Stimulated activated CD8-positive, alpha-beta memory T cell treated with anti-CD3 and anti-CD28 coated beads, Interleukin-2, amount 100 ng/mL, for 48 hours (primary cell): ENCODE measurements around the gene AOC1.

Experiments used
- DNase-seq, 2 donors: peaks; one replicate each; pipeline ENCODE4 v3.0.0-alpha.2; 2020; ENCODE audit warnings: low read depth in 2 of 2

The AOC1 gene

GRCh38 chr7:150835702-150836280 lies 16.5 kb upstream of the AOC1 start:
- no peak for DNase-seq

DNA sequence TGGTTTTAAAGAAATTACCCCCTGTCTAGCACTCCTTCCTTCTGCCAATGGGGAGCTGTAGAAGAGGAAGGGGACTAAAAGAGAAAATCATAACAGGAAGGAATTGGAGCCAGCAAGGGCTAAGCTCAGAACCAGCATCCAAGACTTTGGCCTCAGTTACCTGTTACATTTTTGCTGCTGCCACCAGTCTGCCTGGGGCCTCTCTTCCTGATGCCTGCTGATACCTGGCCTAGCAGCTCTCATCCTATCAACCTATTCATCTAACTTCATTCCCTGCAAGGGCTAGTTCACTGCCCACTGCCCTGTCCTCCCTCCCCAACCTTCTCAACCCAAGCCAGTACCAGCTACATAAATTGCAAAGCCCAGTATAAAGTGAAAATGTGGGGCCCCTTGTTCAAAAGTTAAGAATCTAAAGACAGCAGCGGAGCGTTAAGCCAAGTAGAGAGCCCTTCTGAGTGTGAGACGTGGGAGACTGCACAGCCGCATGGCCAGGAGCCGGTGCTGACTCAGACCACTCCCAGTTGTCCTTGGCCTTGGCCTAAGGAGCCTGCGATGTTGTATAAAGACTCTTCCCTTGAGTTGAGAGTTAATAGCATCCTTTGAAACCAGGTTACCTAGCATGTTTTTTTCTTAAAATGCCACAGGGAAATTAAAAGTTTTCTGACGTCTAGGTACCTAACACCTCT lies 13.2 kb upstream of the AOC1 start:
- DNase-seq: no peak

DNA sequence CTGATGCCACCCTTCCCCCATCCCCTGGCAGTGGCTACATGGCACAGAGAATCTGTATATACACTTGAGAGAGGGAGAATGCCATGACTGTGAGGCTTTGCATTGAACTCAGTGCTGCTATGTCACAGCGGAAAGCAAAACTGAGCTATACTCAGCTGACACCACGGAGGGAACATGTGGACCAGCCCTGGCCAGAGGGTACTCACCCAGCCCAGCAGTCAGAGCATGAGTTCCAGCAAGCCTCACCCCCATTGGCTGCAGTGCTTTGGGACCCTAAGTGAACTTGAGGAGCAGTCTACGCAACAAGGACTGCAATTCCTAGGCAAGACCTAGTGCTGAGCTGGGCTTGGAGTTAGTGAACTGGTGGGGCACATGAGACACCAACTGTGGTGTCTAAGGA lies 10.3 kb upstream of the AOC1 start:
- no peak for DNase-seq

DNA sequence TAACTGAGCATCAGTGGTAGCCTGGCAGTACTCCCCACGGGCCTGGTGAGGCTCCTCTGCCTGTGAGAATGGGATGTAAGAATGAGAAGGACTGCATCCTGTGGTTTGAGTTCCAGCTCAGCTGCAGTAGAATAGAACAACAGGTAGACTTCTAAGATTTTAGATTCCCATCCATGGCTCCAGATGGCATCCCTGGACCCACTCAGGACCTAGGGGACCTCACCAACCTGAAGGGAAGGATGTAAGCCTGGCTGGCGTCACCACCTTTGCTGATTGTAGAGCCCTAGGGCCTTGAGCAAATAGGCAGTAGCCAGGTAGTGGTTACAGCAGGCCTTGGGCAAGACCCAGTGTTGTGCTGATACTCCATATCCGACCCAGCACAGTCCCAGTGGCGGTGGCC lies 9.6 kb upstream of the AOC1 start:
- DNase-seq: no peak

DNA sequence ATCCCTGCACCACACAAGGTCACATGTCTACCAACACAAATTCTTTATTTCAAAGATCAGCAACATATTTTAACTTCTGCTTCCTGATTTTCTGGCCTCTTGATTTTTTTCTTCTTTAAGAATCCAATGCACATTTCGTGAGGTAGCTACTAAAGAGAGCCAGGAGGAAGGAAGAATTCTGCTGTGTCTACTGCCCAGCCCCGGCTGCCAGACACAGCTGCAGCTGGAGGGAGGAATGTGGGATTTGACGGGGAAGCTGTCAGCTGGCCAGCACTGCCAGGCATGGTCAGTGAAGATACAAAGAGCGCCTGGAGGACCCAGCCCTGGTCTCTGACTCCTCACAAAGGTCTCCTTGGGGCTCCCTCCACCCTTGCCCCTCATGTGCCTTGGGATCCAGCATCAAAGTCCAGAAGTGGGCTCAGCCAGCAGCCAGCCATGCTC lies 6.9 kb upstream of the AOC1 start:
- no peak for DNase-seq

- no peak for DNase-seq
Measured at GRCh38 chr7:150846291-150847115, 5.8 kb upstream of the AOC1 start.

DNA sequence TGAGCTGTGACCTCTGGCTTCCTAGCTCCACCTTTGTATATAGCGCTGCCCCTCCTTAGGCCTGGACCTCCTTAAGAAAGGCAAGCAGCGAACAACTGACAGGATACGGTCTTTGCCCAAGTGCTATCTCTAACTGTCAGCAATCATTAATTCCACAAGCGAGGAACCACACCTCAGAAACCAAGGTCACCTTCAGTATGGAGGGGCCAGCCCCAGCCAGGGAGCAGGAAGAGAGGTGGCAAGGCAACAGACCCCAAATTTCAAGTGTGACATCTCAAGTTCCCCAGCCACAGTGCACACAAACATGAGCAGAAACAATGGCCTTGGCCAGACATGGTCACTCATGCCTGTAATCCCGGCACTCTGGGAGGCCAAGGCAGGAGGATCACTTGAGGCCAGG lies 4.8 kb upstream of the AOC1 start:
- no peak for DNase-seq

DNA sequence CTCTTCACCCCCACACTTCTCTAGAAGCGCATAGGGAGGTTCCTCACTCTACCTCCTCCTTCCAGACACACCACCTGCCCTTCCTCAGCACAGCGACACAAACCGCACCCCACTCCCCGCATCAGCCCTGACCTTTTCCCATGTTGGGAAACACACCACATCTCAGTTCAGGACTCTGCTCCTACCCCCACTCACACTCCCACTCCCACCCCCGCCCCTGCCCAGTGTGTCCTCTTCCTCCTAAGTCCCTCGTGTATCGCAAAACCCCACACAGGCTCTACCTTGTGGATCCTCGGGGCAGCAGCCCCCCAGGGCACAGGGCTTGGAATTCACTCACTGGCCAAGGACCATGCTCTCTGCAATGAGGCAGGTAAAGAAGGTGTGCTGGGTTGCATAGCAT lies 4.2 kb upstream of the AOC1 start:
- DNase-seq: no peak

DNA sequence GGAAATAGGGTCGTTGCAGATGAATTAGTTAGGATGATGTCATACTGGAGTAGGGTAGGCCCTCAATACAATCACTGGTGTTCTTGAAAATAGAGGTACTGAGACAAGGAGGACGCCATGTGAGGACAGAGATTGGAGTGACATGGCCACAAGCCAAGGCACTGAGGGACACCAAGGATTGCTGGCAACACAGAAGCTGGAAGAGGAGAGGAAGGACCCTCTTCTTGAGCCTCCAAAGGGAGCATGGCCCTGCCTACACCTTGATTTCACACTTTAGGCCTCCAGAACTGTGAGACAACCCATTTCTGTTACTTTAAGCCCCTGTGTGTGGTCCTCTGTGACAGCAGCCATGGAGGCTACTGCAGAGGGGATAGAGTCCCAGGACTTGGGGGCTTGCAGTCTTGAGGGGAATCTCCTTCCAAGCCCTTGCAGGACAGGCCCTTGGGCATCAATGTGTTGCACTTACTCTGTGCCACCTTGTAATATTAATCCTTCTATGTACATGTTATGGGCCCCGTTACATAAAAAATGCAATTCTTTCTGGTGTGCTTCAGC lies 3.7 kb upstream of the AOC1 start:
- DNase-seq: no peak

DNA sequence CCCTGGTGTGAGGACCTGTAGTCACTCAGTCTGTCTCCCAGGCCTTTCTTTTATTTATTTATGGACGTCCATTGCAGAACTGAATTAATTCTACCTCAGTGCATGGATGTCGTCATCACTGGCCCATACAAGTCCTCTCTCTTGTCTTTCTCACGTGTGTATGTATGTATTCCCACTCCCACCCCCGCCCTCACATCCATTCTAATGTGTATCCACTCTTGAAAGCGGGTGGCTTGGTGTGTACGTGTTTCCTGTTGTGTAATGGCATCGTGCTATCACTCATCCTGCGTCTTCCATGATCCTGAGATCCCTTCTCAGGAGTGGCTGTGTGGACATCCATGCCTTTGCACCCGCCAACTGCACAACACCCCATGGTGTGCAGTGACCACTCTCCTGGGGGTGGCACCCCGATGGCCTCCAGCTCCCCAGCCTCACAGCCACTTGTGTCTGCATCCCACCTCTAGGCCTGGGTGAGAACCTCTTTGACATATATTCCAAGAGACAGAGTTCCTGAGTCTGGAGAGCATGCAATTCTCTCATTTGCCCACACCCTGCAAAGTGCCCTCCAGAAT lies 3.0 kb upstream of the AOC1 start:
- DNase-seq: no peak

DNA sequence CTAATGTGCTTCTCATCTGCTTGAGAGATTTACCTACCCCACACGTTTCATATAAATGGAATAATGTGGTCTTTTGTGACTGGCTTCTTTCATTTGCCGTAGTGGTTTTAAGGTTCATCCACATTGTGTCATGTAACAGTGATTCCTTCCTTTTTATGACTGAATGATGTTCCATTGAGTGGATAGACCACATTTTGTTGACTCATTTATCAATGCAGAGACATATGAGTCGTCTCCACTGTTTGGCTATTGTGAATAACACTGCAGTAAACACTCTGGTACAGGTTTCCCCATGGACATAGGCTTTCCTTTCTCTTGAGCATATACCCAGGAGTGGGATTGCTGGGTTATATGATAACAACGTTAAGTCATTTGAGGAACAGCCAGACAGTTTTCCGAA lies 2.0 kb upstream of the AOC1 start:
- no peak for DNase-seq

- no peak for DNase-seq
Measured at GRCh38 chr7:150851492-150852370, 586 bp upstream of the AOC1 start.

- no peak for DNase-seq
Measured at GRCh38 chr7:150854066-150855000, 2.0 kb downstream of the AOC1 start.

DNA sequence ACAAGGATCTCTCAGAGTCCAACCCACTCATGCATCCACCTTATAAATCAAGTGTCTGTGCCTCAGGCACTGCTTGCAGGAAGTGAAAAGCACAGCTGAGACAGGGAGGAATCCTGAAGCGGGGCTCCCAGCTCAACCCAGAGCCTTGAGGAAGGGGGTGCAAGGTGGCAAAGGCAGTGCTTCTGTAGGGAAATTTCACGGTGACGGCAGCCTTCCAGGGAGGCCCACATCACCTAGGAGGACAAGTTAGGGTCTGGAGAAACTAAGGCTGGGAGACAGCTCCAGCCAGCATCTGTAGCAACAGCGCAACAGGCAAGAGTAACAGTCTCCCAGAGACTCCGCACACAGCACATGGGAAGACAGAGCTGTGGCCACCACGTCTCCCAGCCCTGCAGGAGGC lies 2.7 kb downstream of the AOC1 start:
- no peak for DNase-seq

GRCh38 chr7:150855476-150856302 lies 3.4 kb downstream of the AOC1 start:
- DNase-seq: no peak

DNA sequence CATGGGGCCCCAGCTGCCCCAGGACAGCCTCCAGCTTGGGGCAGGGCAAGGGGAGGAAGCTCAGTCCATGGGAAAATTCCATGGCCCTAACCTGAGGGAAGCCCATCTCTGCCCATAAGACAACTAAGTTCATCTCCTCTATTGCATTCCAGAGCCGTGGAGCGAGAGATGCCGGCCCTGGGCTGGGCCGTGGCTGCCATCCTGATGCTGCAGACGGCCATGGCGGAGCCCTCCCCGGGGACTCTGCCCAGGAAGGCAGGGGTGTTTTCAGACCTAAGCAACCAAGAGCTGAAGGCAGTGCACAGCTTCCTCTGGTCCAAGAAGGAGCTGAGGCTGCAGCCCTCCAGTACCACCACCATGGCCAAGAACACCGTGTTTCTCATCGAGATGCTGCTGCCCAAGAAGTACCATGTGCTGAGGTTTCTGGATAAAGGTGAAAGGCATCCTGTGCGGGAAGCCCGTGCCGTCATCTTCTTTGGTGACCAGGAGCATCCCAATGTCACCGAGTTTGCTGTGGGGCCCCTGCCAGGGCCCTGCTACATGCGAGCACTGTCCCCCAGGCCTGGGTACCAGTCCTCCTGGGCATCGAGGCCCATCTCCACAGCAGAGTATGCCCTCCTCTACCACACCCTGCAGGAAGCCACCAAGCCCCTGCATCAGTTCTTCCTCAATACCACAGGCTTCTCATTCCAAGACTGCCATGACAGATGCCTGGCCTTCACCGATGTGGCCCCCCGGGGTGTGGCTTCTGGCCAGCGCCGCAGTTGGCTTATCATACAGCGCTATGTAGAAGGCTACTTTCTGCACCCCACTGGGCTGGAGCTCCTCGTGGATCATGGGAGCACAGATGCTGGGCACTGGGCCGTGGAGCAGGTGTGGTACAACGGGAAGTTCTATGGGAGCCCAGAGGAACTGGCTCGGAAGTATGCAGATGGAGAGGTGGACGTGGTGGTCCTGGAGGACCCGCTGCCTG lies 4.3 kb downstream of the AOC1 start:
- no peak for DNase-seq

- DNase-seq: no peak
Measured at GRCh38 chr7:150857276-150858055, 5.1 kb downstream of the AOC1 start.
